Astrocyte (in vitro differentiated cells and primary cell): ENCODE data around the gene CPA1.

Source experiments
- EZH2 ChIP-seq: IDR thresholded peaks from 2 replicates; pipeline ENCODE4 v1.6.1; 2012; ENCODE audit warnings: mild to moderate bottlenecking, low read length, inconsistent platforms; ENCODE audit not compliant: insufficient read depth
- TF ChIP-seq, protein P1 (sequence below): IDR thresholded peaks from 2 replicates; pipeline ENCODE4 v1.5.1; 2011; ENCODE audit warnings: low read depth, mild to moderate bottlenecking, inconsistent platforms, low read length, moderate library complexity; ENCODE audit not compliant: insufficient read depth

DNA sequence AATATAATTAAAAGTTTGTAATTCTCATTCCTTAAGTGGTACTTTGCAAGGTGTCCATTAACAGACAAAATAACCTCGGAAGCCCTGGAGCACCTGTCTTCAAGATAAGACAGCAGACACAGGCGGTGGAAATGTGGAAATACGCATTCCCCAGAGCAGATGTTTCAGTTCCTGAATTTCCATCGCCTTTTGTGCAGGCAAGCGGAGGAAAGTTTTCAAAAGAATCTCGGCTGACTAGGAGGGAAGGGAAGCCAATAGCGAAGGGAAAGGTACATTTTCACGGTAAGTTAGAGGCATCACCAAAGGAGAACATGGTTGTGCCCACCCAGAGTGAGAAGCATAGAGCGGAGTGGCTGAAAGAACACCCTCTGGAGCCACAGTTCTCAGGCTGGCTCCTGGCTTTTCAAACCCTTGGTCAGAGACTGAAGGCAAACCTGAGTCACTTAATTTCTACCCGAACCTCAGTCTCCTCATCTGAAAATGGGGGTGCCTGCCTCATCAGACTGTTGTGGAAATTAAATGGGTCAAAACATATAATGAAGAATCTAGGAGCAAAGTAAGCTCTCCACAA is 13.6 kb downstream of the CPA1 start:
- TF ChIP-seq EZH2: no peak
- TF ChIP-seq, protein P1, sequence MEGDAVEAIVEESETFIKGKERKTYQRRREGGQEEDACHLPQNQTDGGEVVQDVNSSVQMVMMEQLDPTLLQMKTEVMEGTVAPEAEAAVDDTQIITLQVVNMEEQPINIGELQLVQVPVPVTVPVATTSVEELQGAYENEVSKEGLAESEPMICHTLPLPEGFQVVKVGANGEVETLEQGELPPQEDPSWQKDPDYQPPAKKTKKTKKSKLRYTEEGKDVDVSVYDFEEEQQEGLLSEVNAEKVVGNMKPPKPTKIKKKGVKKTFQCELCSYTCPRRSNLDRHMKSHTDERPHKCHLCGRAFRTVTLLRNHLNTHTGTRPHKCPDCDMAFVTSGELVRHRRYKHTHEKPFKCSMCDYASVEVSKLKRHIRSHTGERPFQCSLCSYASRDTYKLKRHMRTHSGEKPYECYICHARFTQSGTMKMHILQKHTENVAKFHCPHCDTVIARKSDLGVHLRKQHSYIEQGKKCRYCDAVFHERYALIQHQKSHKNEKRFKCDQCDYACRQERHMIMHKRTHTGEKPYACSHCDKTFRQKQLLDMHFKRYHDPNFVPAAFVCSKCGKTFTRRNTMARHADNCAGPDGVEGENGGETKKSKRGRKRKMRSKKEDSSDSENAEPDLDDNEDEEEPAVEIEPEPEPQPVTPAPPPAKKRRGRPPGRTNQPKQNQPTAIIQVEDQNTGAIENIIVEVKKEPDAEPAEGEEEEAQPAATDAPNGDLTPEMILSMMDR: no peak
